RWPE2 (cell line): ENCODE measurements around the gene SDHA.
A peak's percentile ranks its signal among the peaks of the same experiment; 100 is the strongest.
"Not testable (repeated sequence)": the region's sequence is repeated elsewhere in the genome, so short reads cannot be mapped to it uniquely, and the experiment has no call there.

ENCODE experiments used
- ATAC-seq: fragments of 200-7000 bp; cut with Tn5 transposase; 3 replicates; pipeline ENCODE4 v1.9.1; 2021; ENCODE audit warnings: low read depth
- DNase-seq: peaks from one replicate; pipeline ENCODE4 v3.0.0-alpha.2; 2020; ENCODE audit warnings: low spot score
- H3K27ac ChIP-seq: fragments of 450-650 bp; 2 replicates; pipeline ENCODE4 v1.5.1; 2017; ENCODE audit warnings: mild to moderate bottlenecking; ENCODE audit not compliant: poor library complexity, severe bottlenecking
- H3K27me3 ChIP-seq: fragments of 250-450 bp; sonication (Bioruptor Pico); 2 replicates; pipeline ENCODE4 v1.5.1; 2021; ENCODE audit warnings: mild to moderate bottlenecking, moderate library complexity; ENCODE audit not compliant: insufficient read depth, poor library complexity, severe bottlenecking
- H3K36me3 ChIP-seq: fragments of 250-450 bp; sonication (Bioruptor Pico); 2 replicates; pipeline ENCODE4 v1.5.1; 2020; ENCODE audit warnings: low read depth, mild to moderate bottlenecking, moderate library complexity
- H3K4me1 ChIP-seq: fragments of 250-450 bp; sonication (Bioruptor Pico); 2 replicates; pipeline ENCODE4 v1.5.1; 2021; ENCODE audit warnings: mild to moderate bottlenecking, moderate library complexity; ENCODE audit not compliant: insufficient read depth, poor library complexity, severe bottlenecking
- H3K4me3 ChIP-seq: fragments of 250-450 bp; sonication (Bioruptor Pico); 2 replicates; pipeline ENCODE4 v1.5.1; 2021; ENCODE audit warnings: mild to moderate bottlenecking, moderate library complexity; ENCODE audit not compliant: severe bottlenecking
- H3K9me3 ChIP-seq: fragments of 250-450 bp; sonication (Bioruptor Pico); 2 replicates; pipeline ENCODE4 v1.5.1; 2021; ENCODE audit warnings: mild to moderate bottlenecking, moderate library complexity; ENCODE audit not compliant: severe bottlenecking
- TF ChIP-seq, protein P1 (sequence below): fragments of 450-650 bp; IDR thresholded peaks from one replicate; pipeline ENCODE4 v1.5.1; 2017; ENCODE audit warnings: mild to moderate bottlenecking, moderate library complexity; ENCODE audit not compliant: poor library complexity, severe bottlenecking

SDHA gene

DNA sequence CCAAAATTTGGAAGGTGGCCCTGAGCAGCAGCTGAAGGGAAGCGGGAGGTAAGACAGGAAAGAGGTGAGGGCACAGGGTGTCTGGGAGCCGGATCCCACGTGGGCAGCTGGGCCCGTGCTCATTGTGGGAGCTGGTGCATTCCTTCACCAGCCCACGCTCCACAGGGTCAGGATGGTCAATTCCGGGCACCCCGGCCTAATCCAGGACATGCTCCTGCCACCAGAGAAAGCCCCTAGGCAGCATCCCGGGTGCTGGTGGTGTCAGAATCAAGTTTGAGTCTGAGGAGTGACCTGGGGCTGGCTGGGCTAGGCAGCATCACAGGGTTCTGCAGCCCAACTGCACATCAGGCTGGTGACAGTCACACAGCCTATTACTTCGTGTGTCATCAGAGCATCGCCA is 46.2 kb downstream of the SDHA start:
- Histone ChIP-seq H3K9me3 (no peaks in the 10 kb centered on the region), H3K27ac (peak overlapping the region; percentile 82), H3K4me1 (no peaks in the 10 kb centered on the region), H3K36me3 (peaks cover 16% of the 10 kb centered on the region), H3K27me3 (no peaks in the 10 kb centered on the region), H3K4me3 (no peak overlapping the region)
- ATAC-seq: no peak
- DNase-seq: no peak
- TF ChIP-seq, protein P1, sequence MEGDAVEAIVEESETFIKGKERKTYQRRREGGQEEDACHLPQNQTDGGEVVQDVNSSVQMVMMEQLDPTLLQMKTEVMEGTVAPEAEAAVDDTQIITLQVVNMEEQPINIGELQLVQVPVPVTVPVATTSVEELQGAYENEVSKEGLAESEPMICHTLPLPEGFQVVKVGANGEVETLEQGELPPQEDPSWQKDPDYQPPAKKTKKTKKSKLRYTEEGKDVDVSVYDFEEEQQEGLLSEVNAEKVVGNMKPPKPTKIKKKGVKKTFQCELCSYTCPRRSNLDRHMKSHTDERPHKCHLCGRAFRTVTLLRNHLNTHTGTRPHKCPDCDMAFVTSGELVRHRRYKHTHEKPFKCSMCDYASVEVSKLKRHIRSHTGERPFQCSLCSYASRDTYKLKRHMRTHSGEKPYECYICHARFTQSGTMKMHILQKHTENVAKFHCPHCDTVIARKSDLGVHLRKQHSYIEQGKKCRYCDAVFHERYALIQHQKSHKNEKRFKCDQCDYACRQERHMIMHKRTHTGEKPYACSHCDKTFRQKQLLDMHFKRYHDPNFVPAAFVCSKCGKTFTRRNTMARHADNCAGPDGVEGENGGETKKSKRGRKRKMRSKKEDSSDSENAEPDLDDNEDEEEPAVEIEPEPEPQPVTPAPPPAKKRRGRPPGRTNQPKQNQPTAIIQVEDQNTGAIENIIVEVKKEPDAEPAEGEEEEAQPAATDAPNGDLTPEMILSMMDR: no peak

DNA sequence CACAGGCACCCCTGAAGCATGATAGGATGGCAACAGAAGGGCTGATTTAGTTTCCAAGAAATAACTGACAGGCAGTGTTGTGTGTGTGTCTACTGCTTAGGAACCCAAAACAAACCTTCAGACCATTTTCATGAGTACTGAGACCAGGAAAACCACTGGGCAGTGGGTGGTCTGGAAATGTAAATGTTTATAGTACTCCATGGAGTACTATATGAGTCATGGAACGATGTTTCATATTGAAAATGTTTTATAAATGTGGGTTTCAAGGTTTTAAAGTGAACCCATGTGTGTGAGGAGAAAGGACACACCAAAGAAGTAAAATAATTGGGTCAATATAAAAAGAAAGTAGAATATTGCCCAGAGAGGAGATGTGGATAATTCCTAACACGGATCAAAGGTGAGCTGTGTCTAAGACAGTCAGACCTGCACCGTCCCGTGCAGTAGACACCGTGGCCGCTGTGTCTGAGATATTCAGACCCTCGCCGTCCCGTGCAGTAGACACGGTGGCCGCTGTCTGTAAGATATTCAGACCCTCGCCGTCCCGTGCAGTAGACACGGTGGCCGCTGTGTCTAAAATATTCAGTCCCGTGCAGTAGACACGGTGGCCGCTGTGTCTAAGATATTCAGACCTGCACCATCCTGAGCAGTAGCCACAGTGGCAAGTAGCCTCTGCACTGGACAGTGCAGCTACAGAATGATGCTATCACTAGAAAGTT is 48.3 kb downstream of the SDHA start:
- ATAC-seq, H3K27ac ChIP-seq: not testable (repeated sequence)

DNA sequence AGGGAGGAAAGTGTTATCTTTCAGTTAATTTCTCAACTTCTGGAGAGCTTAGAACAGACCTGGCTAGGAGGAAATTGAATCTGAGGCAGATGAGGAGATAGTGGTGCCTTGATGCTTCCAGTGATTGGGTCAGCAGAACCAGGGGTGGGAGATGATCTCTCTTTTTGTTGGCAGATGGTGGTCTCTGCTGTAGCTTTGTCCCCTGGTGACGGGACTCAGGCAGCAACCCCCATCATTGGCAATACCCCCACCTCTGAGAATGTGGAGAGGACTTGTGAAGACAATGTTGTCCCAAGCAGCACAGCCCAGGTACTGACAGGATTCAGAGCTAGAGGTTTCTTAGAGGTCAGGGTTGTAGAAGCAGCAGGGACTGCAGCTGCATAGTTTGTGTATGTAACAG is 49.6 kb downstream of the SDHA start:
- TF ChIP-seq, protein P1: no peak
- ATAC-seq: no peak
- Histone ChIP-seq H3K27ac (no peak overlapping the region), H3K36me3 (peaks cover 16% of the 10 kb centered on the region), H3K4me3 (no peak overlapping the region), H3K27me3 (no peaks in the 10 kb centered on the region), H3K4me1 (no peaks in the 10 kb centered on the region), H3K9me3 (no peaks in the 10 kb centered on the region)
- no peak for DNase-seq

More for the DNA sequence above, 48.3 kb downstream of the SDHA start:
- not testable (repeated sequence) for DNase-seq, H3K4me1 ChIP-seq, H3K9me3 ChIP-seq, H3K27me3 ChIP-seq, H3K4me3 ChIP-seq
- H3K36me3 ChIP-seq: peaks cover 16% of the 10 kb centered on the region

DNA sequence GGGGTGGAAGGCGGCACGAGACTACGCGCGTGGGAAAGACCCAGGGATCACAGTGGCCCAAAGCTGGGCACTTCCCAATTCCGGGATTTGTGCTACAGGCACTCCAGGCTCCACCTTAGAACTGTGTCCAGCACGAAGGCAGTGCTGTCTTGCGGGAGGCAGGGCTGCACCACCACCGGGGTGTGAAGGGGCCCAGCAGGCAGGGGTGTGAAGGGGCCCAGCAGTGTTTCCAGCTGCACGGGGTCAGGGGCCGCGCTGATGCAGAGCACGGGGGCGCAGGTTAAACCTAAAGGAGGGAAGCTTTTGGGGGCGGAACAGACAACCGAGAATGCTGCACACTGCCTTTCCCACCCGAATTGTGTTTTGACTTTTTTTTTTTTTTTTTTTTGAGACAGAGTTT is 52.2 kb downstream of the SDHA start:
- ATAC-seq: no peak
- Histone ChIP-seq H3K27ac (peak overlapping the region; percentile 58), H3K4me1 (no peaks in the 10 kb centered on the region), H3K9me3 (no peaks in the 10 kb centered on the region), H3K36me3 (peaks cover 16% of the 10 kb centered on the region), H3K4me3 (no peak overlapping the region), H3K27me3 (no peaks in the 10 kb centered on the region)
- no peak for DNase-seq
- TF ChIP-seq, protein P1: no peak

DNA sequence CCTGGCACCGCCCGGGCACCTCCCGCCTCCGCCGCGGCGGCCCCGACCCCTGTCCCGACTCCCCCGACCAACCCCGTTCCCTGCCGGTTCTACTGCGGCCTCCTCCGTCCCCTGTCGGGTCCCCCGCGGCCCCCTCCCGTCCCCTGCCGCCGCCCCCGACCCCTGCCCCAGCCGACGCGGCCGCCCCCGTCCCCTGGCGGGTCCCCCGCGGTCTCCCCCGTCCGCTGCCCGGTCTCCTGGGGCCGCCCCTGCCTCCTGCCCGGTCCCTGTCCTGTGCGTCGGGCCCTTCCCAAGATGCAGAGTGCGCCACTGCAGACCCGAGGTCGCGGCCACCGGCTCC is 53.7 kb downstream of the SDHA start:
- not testable (repeated sequence) for ATAC-seq, DNase-seq, H3K9me3 ChIP-seq, H3K4me1 ChIP-seq, H3K27me3 ChIP-seq
- H3K27ac ChIP-seq: peak overlapping the region; percentile 58
- H3K36me3 ChIP-seq: peaks cover 29% of the 10 kb centered on the region
- H3K4me3 ChIP-seq: peak overlapping the region; percentile 61

DNA sequence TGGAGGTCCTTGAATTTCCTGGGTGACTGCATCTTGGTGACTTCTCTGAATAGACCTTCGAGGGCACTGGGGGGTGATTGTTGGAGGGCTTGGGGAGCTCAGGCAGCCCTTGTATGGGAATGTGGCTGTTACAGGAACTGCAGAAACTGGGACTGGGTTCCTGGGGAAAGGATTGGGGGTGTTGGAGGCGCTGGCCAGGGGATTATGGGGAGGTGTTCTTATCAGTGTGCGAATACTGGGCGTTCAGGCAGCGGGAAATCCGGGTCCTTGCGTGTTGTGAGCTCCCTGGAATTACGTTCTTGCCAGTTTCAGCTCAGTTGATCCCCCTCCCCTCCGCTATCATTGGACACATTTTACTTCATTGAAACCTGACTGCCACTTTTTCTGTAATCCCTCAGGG is 55.0 kb downstream of the SDHA start:
- H3K4me1 ChIP-seq, H3K9me3 ChIP-seq, H3K27ac ChIP-seq, ATAC-seq, H3K27me3 ChIP-seq, DNase-seq, H3K4me3 ChIP-seq: not testable (repeated sequence)
- peaks cover 40% of the 10 kb centered on the region for H3K36me3 ChIP-seq

DNA sequence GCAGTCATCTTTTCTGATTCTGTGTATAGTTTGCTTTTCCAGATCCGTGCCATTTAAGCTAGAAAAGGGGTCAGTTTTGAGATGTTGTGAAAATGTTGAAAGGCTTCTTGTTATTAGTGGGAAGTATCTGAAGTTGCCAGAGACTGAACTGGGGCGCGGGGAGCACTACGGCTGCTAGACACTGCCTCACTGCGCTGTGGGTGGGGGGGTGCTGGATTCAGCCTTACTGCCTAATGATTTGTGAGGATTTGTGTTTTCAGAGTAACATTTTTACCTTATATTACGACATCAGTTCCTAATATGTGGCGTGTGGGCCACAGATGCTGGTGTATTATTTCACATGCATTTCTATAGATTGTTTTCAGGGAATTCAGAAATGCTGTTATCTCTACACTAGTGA is 55.4 kb downstream of the SDHA start:
- ATAC-seq, H3K27me3 ChIP-seq, H3K27ac ChIP-seq, H3K9me3 ChIP-seq, H3K4me1 ChIP-seq, H3K4me3 ChIP-seq, DNase-seq: not testable (repeated sequence)
- peaks cover 40% of the 10 kb centered on the region for H3K36me3 ChIP-seq

DNA sequence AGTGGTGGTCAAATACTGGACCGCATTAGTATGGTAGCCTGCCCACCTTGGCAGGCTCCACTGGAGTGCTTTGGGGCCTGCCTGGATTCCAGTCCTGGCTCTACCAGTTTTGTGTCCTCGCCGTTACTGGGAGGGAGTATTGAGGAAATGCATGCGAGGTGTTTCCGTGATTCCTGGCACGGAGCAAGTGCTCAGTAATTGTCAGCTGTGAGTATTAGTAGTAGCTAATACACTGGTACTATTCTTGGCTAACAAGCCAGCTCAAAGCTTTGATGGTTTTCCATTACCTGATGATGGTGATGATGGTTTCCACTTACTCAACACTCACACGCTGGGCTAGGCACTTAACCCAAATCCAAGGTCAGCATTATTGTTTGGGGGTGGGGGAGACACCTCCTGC is 56.2 kb downstream of the SDHA start:
- DNase-seq, H3K9me3 ChIP-seq, H3K4me3 ChIP-seq, H3K27me3 ChIP-seq, ATAC-seq, H3K4me1 ChIP-seq, H3K27ac ChIP-seq: not testable (repeated sequence)
- peaks cover 44% of the 10 kb centered on the region for H3K36me3 ChIP-seq
